Measurements from ENCODE around the gene CEP152.
A peak's percentile ranks its signal among the peaks of the same experiment; 100 is the strongest.
"Not testable (repeated sequence)": the region's sequence is repeated elsewhere in the genome, so short reads cannot be mapped to it uniquely, and the experiment has no call there.

Gene CEP152

GRCh38 chr15:48810414-48811324 is at the start of gene CEP152:
Gene CEP152 (minus strand): TSS chr15:48811069. CDS start chr15:48805649, 5,420 bp downstream.
- peak; percentile 100 for DNase-seq (ENCODE audit: low read depth)

GRCh38 chr15:48859426-48859825 is 48.6 kb upstream of the CEP152 start:
- DNase-seq (ENCODE audit: low read depth), result peak; percentile 65

GRCh38 chr15:48858401-48858800 is 47.5 kb upstream of the CEP152 start:
- DNase-seq (ENCODE audit: low read depth), result peak; percentile 79

GRCh38 chr15:48856942-48857341 is 46.1 kb upstream of the CEP152 start:
- DNase-seq (ENCODE audit: low read depth), result no peak

GRCh38 chr15:48855501-48856440 is 44.9 kb upstream of the CEP152 start:
- DNase-seq (ENCODE audit: low read depth), result peak; percentile 67

GRCh38 chr15:48854434-48854833 is 43.6 kb upstream of the CEP152 start:
- not testable (repeated sequence) for DNase-seq (ENCODE audit: low read depth)

GRCh38 chr15:48851956-48852355 is 41.1 kb upstream of the CEP152 start:
- DNase-seq (ENCODE audit: low read depth), result no peak

GRCh38 chr15:48850648-48851047 is 39.8 kb upstream of the CEP152 start:
- no peak for DNase-seq (ENCODE audit: low read depth)

- DNase-seq (ENCODE audit: low read depth), result no peak
Measured at GRCh38 chr15:48845123-48845522, 34.3 kb upstream of the CEP152 start.

- DNase-seq (ENCODE audit: low read depth), result no peak
Measured at GRCh38 chr15:48842501-48842900, 31.6 kb upstream of the CEP152 start.

- DNase-seq (ENCODE audit: low read depth), result no peak
Measured at GRCh38 chr15:48834756-48835155, 23.9 kb upstream of the CEP152 start.

- no peak for DNase-seq (ENCODE audit: low read depth)
Measured at GRCh38 chr15:48833526-48834239, 22.8 kb upstream of the CEP152 start.

GRCh38 chr15:48832648-48833047 is 21.8 kb upstream of the CEP152 start:
- DNase-seq (ENCODE audit: low read depth), result no peak

GRCh38 chr15:48828906-48829305 is 18.0 kb upstream of the CEP152 start:
- DNase-seq (ENCODE audit: low read depth), result no peak

- no peak for DNase-seq (ENCODE audit: low read depth)
Measured at GRCh38 chr15:48828471-48828870, 17.6 kb upstream of the CEP152 start.

- no peak for DNase-seq (ENCODE audit: low read depth)
Measured at GRCh38 chr15:48825075-48825474, 14.2 kb upstream of the CEP152 start.

GRCh38 chr15:48823706-48824105 is 12.8 kb upstream of the CEP152 start:
- no peak for DNase-seq (ENCODE audit: low read depth)

- peak; percentile 58 for DNase-seq (ENCODE audit: low read depth)
Measured at GRCh38 chr15:48823237-48823636, 12.4 kb upstream of the CEP152 start.

GRCh38 chr15:48814286-48814685 is 3.4 kb upstream of the CEP152 start:
- DNase-seq (ENCODE audit: low read depth), result no peak

- DNase-seq (ENCODE audit: low read depth), result peak; percentile 25
Measured at GRCh38 chr15:48811325-48811958, 573 bp upstream of the CEP152 start.

GRCh38 chr15:48806151-48806550 is 4.7 kb downstream of the CEP152 start:
- no peak for DNase-seq (ENCODE audit: low read depth)

GRCh38 chr15:48805591-48805990 is 5.3 kb downstream of the CEP152 start:
- DNase-seq (ENCODE audit: low read depth), result no peak

Data from ELR (cell line).